Spinal cord (tissue), 10 donors: Measurements from ENCODE around the gene DUS1L. TPM values are rescaled to one million over a fixed set of nuclear protein-coding genes. Genes with fewer than 3 reads are reported as not detected.

ENCODE experiments used
- DNase-seq, 6 donors: peaks; one replicate each; pipeline versions ENCODE4 v3.0.0 to v3.0.0-alpha.2; 2013 to 2015; ENCODE audit warnings: low spot score in 6 of 6, low read depth in 4 of 6
- H3K27ac ChIP-seq: one replicate; pipeline ENCODE4 v1.5.1; 2013; ENCODE audit warnings: low read depth, low read length, control low read depth
- H3K27me3 ChIP-seq: one replicate; pipeline ENCODE4 v1.6.1; 2013; ENCODE audit warnings: low read length; ENCODE audit not compliant: control insufficient read depth, insufficient read depth
- H3K36me3 ChIP-seq: one replicate; pipeline ENCODE4 v1.6.1; 2013; ENCODE audit warnings: low read length; ENCODE audit not compliant: control insufficient read depth, insufficient read depth
- H3K4me1 ChIP-seq: one replicate; pipeline ENCODE4 v1.6.1; 2013; ENCODE audit warnings: low read length; ENCODE audit not compliant: control insufficient read depth, insufficient read depth
- H3K4me3 ChIP-seq: one replicate; pipeline ENCODE4 v1.5.1; 2013; ENCODE audit warnings: low read depth, low read length, control low read depth
- H3K9me3 ChIP-seq: one replicate; pipeline ENCODE4 v1.6.1; 2013; ENCODE audit warnings: low read length; ENCODE audit not compliant: control insufficient read depth, insufficient read depth
- WGBS: methylation state at CpG from one replicate; pipeline ENCODE4 v1.1.5; 2013; ENCODE audit warnings: missing lambda C conversion rate; ENCODE audit not compliant: insufficient coverage; 5-methylcytosine and 5-hydroxymethylcytosine counted together
- polyA plus RNA-seq, 2 donors: library from polyadenylated mRNA; unstranded; fragments of 120-200 nt; gene quantifications; one replicate each; pipeline ENCODE4 v1.2.1, GENCODE V29; 2013; ENCODE audit not compliant: insufficient read length in 2 of 2
- total RNA-seq, 2 donors: library from RNA; depleted of rRNA in 1 of 2; stranded (reverse); fragments of 120-200 nt in 1 of 2; fragments of >200 nt in 1 of 2; gene quantifications; one replicate each; pipeline versions ENCODE4 v1.2.3 to v1.2.4, GENCODE V29; 2013 to 2014
- donor health status: healthy.

DUS1L gene
- total and polyA plus RNA-seq, 4 donors: 18.9 to 85.1 (median 57.7) TPM

DNA sequence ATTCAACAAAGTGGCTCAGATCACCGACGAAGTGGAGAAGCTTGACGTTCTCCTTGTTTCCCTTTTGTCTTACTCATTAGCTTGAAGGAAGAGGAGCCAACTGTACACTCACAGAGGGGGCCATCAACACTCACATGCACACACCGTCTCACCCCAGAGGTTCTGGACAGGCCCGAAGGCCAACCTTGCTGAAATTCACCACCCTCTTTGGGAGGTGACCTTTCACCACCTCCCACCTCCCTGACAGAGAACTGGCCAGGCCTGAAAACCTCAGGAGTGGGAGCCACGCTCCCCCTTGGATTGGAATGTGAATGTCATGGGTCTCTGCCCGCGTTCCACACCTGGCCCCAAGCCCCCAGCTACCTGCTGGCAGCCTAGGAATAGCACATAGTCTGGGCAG, 30.1 kb downstream of the DUS1L start:
- Histone ChIP-seq H3K36me3 (peaks cover 42% of the 10 kb centered on the region), H3K9me3 (no peaks in the 10 kb centered on the region), H3K4me1 (peaks cover 56% of the 10 kb centered on the region), H3K27me3 (no peaks in the 10 kb centered on the region), H3K27ac (no peak overlapping the region), H3K4me3 (no peak overlapping the region)
- 80% methylated on average over 5 of the region's 8 CpGs for WGBS
- DNase-seq: no peak

DNA sequence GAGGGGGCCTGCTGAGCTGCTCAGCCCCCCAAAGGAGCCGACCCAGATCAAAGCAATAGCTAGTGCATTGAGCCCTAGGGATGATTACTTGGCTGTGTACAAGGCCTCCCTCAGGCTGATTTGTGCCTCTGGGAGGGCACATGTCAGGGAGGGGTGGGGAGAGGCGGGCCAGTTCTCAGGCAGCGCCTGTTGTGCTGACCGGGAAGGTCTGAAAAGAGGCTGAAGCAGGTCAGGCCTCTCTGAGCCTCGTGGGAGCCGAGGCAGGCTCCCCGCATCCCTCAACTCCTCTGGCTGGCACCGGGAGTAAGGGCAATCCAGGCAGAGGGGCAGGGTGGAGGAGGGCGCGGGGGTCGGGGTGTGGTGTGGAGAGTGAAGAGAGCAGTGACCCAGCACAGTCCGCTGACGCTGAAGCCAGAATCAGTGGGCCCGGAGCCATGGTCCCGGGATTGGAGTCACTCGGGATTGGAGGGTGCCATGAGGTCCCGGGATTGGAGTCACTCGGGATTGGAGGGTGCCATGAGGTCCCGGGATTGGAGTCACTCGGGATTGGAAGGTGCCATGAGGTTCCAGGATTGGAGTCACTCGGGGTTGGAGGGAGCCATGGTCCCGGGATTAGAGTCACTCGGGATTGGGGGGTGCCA, 31.1 kb downstream of the DUS1L start:
- WGBS: 81% methylated on average over 17 of the region's 23 CpGs
- Histone ChIP-seq H3K9me3 (no peaks in the 10 kb centered on the region), H3K27ac (no peak overlapping the region), H3K27me3 (no peaks in the 10 kb centered on the region), H3K36me3 (peaks cover 51% of the 10 kb centered on the region), H3K4me1 (peaks cover 66% of the 10 kb centered on the region), H3K4me3 (no peak overlapping the region)
- DNase-seq: no peak

DNA sequence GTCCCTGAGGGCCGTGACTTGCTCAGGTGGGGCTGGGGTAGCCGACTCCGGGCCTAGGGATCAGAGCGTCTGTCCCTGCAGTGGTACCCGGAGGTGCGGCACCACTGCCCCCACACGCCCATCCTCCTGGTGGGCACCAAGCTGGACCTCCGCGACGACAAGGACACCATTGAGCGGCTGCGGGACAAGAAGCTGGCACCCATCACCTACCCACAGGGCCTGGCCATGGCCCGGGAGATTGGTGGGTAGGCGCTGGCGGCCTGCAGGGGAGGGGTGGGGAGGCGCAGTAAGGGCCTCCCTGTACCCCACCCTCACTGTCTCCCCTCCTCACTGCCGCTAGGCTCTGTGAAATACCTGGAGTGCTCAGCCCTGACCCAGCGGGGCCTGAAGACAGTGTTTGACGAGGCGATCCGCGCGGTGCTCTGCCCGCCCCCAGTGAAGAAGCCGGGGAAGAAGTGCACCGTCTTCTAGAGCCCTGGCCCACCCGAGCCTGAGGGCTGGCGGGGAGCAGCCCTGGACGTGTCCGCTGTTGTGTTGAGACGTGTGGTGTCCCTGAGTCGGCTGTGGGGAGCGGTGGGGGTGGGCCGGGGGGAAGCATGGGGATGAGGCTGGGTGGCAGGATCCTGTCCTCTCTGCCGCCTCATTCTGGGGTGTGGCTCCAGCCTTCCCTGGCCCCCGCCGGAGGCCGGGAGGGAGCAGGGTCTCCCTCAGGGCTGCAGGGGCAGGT, 32.1 kb downstream of the DUS1L start:
- Histone ChIP-seq H3K36me3 (peaks cover 61% of the 10 kb centered on the region), H3K27me3 (no peaks in the 10 kb centered on the region), H3K27ac (no peak overlapping the region), H3K4me3 (no peak overlapping the region), H3K4me1 (peaks cover 69% of the 10 kb centered on the region), H3K9me3 (no peaks in the 10 kb centered on the region)
- 88% methylated on average over 24 of the region's 38 CpGs for WGBS
- DNase-seq: no peak

DNA sequence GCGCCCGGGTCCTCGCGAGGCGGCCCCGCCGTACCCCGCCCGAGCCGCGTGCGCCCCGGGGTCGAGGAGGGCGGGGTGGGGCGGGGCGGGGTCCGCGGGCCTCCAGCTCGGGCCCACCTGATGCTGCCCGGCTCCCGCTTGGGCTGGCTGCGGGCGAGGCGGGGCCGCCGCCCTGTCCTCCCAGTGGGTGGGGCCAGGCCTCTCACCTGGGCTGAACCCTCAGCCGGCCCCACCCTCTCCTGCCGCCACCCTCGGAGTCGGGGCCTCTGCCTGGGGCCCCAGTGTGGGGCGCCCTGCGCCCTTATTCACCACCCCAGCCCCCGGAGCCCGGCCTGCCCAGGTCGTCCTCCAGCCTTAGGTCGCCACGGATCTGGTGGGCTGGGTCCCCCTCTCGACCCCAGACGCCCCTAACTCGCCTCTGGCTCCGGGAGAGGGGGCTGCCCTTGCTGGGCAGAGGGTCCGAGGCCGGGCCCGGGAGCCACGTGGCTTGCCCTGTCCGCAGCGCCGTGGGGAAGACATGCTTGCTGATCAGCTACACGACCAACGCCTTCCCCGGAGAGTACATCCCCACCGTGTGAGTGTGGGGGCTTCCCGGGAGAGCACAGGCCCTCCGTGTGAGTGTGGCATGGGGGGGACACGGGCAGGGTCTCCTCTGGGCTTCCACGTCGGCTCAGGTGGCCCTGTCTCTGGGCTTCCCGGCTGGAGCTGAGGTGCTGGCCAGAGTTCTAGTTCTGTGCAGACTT, 33.5 kb downstream of the DUS1L start:
- peak in 1 of 6 donors; percentile 9 for DNase-seq
- peaks cover 76% of the 10 kb centered on the region for H3K36me3 ChIP-seq
- 3% methylated on average over 59 of the region's 59 CpGs for WGBS
- H3K27ac ChIP-seq: no peak overlapping the region
- no peaks in the 10 kb centered on the region for H3K9me3 ChIP-seq
- H3K4me3 ChIP-seq: peak overlapping the region; percentile 55
- peaks cover 61% of the 10 kb centered on the region for H3K4me1 ChIP-seq
- H3K27me3 ChIP-seq: no peaks in the 10 kb centered on the region

DNA sequence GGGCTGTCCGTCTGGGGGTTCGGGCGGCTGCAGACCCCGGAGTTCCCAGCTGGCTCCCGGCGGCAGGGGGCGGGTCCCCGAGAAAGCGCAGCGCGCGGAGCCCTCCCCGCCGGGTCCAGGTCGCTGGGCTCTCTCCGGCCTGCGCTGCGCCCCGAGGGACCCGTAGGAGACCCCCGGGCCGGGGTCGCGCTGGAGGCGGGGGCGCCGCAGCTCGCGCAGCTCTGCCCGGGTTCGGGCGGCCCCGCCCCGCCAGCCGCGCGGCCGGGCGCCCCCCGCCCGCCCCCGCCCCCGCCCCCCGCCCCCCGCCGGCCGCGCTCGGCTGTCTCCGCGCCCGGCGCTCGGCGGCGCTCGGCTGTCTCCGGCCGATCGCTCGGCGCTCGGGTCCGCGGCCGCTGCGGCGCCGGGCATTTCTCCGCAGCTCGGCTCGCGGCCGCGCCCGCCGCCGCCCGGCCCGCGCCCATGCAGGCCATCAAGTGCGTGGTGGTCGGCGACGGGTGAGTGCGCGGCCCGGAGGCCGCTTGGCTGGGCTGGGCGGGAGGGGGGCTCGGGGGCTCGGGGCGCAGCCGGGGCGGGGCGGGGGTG, 34.2 kb downstream of the DUS1L start, which contains the start of gene RAC3:
RAC3 (plus strand) TSS at position 376 of the 582 bp plus-strand sequence; CDS start at position 460, 84 bp downstream.
- peaks cover 55% of the 10 kb centered on the region for H3K4me1 ChIP-seq
- no peaks in the 10 kb centered on the region for H3K9me3 ChIP-seq
- DNase-seq: peak in 3 of 6 donors; percentile 44 to 80 (median 76)
- peak within 1 kb of the TSS; percentile 55 for H3K4me3 ChIP-seq
- H3K36me3 ChIP-seq: peaks cover 77% of the 10 kb centered on the region
- peak within 1 kb of the TSS; percentile 61 for H3K27ac ChIP-seq
- no peaks in the 10 kb centered on the region for H3K27me3 ChIP-seq
- WGBS: under 1% methylated on average over 94 of the region's 96 CpGs

DNA sequence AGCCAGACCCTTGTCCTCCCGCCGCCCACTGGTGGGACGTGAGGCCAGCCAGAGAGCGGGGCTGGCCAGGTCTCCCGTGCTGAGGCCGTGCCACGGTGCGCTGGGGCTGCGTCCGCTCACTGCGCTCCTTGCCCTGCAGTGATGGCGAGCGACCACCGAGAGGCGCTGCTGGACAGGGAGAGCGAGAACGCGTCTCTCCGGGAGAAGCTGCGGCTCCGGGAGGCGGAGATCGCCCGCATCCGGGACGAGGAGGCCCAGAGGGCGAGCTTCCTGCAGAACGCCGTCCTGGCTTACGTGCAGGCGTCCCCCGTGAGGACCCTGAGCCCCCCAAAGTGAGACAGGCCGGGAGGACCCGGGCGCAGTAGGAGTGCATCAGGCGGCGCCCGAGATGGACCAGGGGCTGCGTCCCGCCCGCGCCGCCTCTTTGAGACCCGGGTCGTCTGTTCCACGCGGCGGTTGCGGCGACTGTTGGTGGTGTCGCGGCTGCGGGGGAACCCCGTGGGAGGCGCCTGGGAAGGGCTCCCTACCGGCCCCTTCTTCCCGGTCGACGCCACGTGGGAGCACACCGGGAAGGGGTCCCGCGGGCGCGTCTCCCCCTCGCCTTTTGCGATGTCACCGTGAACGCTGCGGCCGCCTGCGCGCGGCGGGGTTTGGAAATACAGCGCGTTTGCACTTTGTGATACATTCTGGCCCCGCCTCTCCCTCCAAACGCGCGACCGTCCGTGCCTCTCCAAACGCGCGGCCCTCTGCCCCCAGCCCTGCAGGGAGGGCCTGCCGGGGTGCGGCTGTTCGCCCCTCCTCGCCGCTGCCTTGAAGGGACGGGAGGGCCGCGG, 34.9 kb downstream of the DUS1L start:
- Histone ChIP-seq H3K36me3 (peaks cover 77% of the 10 kb centered on the region), H3K4me3 (peak overlapping the region; percentile 36), H3K27me3 (no peaks in the 10 kb centered on the region), H3K9me3 (no peaks in the 10 kb centered on the region), H3K27ac (peak overlapping the region; percentile 61), H3K4me1 (peaks cover 53% of the 10 kb centered on the region)
- WGBS: 1% methylated on average over 93 of the region's 94 CpGs
- DNase-seq: peak in 3 of 6 donors; percentile 48 to 89 (median 87)

DNA sequence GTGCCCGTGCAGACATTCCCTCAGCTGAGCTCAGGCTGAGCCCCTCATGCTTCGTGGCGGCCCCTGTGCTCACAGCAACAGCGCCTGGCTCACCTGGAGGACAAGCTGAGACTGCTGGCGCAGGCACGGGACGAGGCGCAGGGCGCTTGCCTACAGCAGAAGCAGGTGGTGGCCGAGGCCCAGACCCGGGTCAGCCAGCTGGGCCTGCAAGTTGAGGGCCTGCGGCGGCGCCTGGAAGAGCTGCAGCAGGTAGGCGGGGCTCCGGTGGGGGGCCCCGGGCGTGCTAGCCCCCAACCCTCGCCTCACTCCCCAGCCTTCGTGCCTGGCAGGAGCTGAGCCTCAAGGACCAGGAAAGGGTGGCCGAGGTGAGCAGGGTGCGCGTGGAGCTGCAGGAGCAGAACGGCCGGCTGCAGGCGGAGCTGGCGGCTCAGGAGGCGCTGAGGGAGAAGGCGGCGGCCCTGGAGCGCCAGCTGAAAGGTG, 35.6 kb downstream of the DUS1L start:
- peaks cover 53% of the 10 kb centered on the region for H3K4me1 ChIP-seq
- WGBS: 68% methylated on average over 30 of the region's 31 CpGs
- H3K4me3 ChIP-seq: no peak overlapping the region
- H3K9me3 ChIP-seq: no peaks in the 10 kb centered on the region
- peaks cover 81% of the 10 kb centered on the region for H3K36me3 ChIP-seq
- no peak overlapping the region for H3K27ac ChIP-seq
- H3K27me3 ChIP-seq: no peaks in the 10 kb centered on the region
- DNase-seq: no peak

DNA sequence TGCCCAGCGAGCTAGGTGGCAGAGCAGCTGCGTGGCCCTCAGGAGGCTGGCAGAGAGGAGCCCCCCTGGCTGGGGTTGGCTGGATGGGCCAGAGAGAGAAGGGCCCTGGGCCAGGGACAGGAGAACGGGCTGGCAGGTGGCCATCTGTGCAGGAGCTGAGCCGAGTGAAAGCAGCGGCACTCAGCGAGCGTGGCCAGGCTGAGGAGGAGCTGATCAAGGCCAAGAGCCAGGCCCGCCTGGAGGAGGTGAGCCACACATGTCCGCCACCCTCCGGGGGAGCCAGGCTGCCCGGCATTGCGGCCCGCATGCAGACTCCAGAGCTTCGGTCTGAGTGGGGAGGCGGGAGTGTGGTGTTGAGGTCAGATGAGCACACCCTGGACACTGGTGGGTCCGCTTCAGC, 36.2 kb downstream of the DUS1L start:
- H3K27me3 ChIP-seq: no peaks in the 10 kb centered on the region
- H3K36me3 ChIP-seq: peaks cover 82% of the 10 kb centered on the region
- H3K27ac ChIP-seq: no peak overlapping the region
- 79% methylated on average over 16 of the region's 16 CpGs for WGBS
- no peaks in the 10 kb centered on the region for H3K9me3 ChIP-seq
- H3K4me3 ChIP-seq: no peak overlapping the region
- DNase-seq: no peak
- peaks cover 56% of the 10 kb centered on the region for H3K4me1 ChIP-seq

DNA sequence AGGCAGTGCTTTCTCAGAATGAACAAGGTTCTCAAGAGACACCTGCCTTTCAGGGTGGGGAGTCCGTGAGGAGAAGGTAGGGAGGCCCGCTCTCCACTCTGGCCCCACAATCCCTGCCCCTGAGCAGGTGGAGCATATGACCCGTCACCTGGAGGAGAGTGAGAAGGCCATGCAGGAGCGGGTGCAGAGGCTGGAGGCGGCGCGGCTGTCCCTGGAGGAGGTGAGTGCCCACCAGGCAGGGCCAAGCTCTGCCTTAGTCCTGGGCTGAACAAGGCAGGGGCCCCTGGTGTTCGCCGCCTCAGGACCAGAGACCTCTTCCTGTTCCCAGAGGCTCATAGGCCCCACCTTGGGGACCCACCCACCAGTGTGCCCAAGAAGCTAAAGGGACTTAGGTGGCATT, 36.6 kb downstream of the DUS1L start:
- no peak for DNase-seq
- Histone ChIP-seq H3K9me3 (no peaks in the 10 kb centered on the region), H3K4me1 (peaks cover 57% of the 10 kb centered on the region), H3K36me3 (peaks cover 79% of the 10 kb centered on the region), H3K27ac (no peak overlapping the region), H3K27me3 (no peaks in the 10 kb centered on the region), H3K4me3 (no peak overlapping the region)
- 100% methylated on average over 7 of the region's 9 CpGs for WGBS
